ENCODE results near the gene CCDC63.

CCDC63 gene

GRCh38 chr12:110917467-110917866 lies 70.7 kb downstream of the CCDC63 start:
- Histone ChIP-seq H3K27ac (ENCODE audit: low read depth, low read length) (no peak overlapping the region), H3K9me3 (ENCODE audit: control insufficient read depth in 1 of 2, low read length in 2 of 2) (no peaks in the 10 kb centered on the region), H3K4me3 (ENCODE audit: low read depth in 1 of 2, low read length in 2 of 2) (no peak overlapping the region)

GRCh38 chr12:110917961-110918360 lies 71.2 kb downstream of the CCDC63 start:
- no peak overlapping the region for H3K27ac ChIP-seq (ENCODE audit: low read depth, low read length)
- H3K36me3 ChIP-seq (ENCODE audit: control insufficient read depth in 1 of 2, insufficient read depth in 2 of 2, low read length in 2 of 2): no peaks in the 10 kb centered on the region
- H3K4me3 ChIP-seq (ENCODE audit: low read depth in 1 of 2, low read length in 2 of 2): no peak overlapping the region
- H3K9ac ChIP-seq (ENCODE audit: low read depth in 1 of 2, low read length in 2 of 2): no peak overlapping the region
- H3K4me1 ChIP-seq (ENCODE audit: control insufficient read depth in 1 of 2, insufficient read depth in 2 of 2, low read length in 2 of 2): no peaks in the 10 kb centered on the region
- H3K9me3 ChIP-seq (ENCODE audit: control insufficient read depth in 1 of 2, low read length in 2 of 2): no peaks in the 10 kb centered on the region
- no peaks in the 10 kb centered on the region for H3K27me3 ChIP-seq (ENCODE audit: control insufficient read depth in 1 of 2, insufficient read depth in 2 of 2, low read length in 2 of 2)

More at GRCh38 chr12:110917467-110917866, 70.7 kb downstream of the CCDC63 start:
- H3K36me3 ChIP-seq (ENCODE audit: control insufficient read depth in 1 of 2, insufficient read depth in 2 of 2, low read length in 2 of 2): no peaks in the 10 kb centered on the region
- no peaks in the 10 kb centered on the region for H3K27me3 ChIP-seq (ENCODE audit: control insufficient read depth in 1 of 2, insufficient read depth in 2 of 2, low read length in 2 of 2)
- H3K4me1 ChIP-seq (ENCODE audit: control insufficient read depth in 1 of 2, insufficient read depth in 2 of 2, low read length in 2 of 2): no peaks in the 10 kb centered on the region
- no peak overlapping the region for H3K9ac ChIP-seq (ENCODE audit: low read depth in 1 of 2, low read length in 2 of 2)

GRCh38 chr12:110919720-110920119 lies 72.9 kb downstream of the CCDC63 start:
- Histone ChIP-seq H3K9ac (ENCODE audit: low read depth in 1 of 2, low read length in 2 of 2) (no peak overlapping the region), H3K27me3 (ENCODE audit: control insufficient read depth in 1 of 2, insufficient read depth in 2 of 2, low read length in 2 of 2) (no peaks in the 10 kb centered on the region), H3K27ac (ENCODE audit: low read depth, low read length) (no peak overlapping the region), H3K9me3 (ENCODE audit: control insufficient read depth in 1 of 2, low read length in 2 of 2) (no peaks in the 10 kb centered on the region), H3K36me3 (ENCODE audit: control insufficient read depth in 1 of 2, insufficient read depth in 2 of 2, low read length in 2 of 2) (no peaks in the 10 kb centered on the region), H3K4me1 (ENCODE audit: control insufficient read depth in 1 of 2, insufficient read depth in 2 of 2, low read length in 2 of 2) (no peaks in the 10 kb centered on the region), H3K4me3 (ENCODE audit: low read depth in 1 of 2, low read length in 2 of 2) (no peak overlapping the region)

GRCh38 chr12:110920324-110920910 lies 73.6 kb downstream of the CCDC63 start, which contains the start of gene MYL2:
MYL2 (minus strand) TSS chr12:110920579; CDS start chr12:110920529, 50 bp downstream.
- Histone ChIP-seq H3K4me1 (ENCODE audit: control insufficient read depth in 1 of 2, insufficient read depth in 2 of 2, low read length in 2 of 2) (no peaks in the 10 kb centered on the region), H3K9ac (ENCODE audit: low read depth in 1 of 2, low read length in 2 of 2) (no peak within 1 kb of the TSS), H3K9me3 (ENCODE audit: control insufficient read depth in 1 of 2, low read length in 2 of 2) (no peaks in the 10 kb centered on the region), H3K27me3 (ENCODE audit: control insufficient read depth in 1 of 2, insufficient read depth in 2 of 2, low read length in 2 of 2) (no peaks in the 10 kb centered on the region), H3K27ac (ENCODE audit: low read depth, low read length) (no peak within 1 kb of the TSS), H3K4me3 (ENCODE audit: low read depth in 1 of 2, low read length in 2 of 2) (no peak within 1 kb of the TSS), H3K36me3 (ENCODE audit: control insufficient read depth in 1 of 2, insufficient read depth in 2 of 2, low read length in 2 of 2) (no peaks in the 10 kb centered on the region)

- no peaks in the 10 kb centered on the region for H3K4me1 ChIP-seq (ENCODE audit: control insufficient read depth in 1 of 2, insufficient read depth in 2 of 2, low read length in 2 of 2)
- H3K36me3 ChIP-seq (ENCODE audit: control insufficient read depth in 1 of 2, insufficient read depth in 2 of 2, low read length in 2 of 2): no peaks in the 10 kb centered on the region
- H3K27ac ChIP-seq (ENCODE audit: low read depth, low read length): no peak overlapping the region
- H3K9ac ChIP-seq (ENCODE audit: low read depth in 1 of 2, low read length in 2 of 2): no peak overlapping the region
- H3K9me3 ChIP-seq (ENCODE audit: control insufficient read depth in 1 of 2, low read length in 2 of 2): no peaks in the 10 kb centered on the region
- no peaks in the 10 kb centered on the region for H3K27me3 ChIP-seq (ENCODE audit: control insufficient read depth in 1 of 2, insufficient read depth in 2 of 2, low read length in 2 of 2)
- no peak overlapping the region for H3K4me3 ChIP-seq (ENCODE audit: low read depth in 1 of 2, low read length in 2 of 2)
Measured at GRCh38 chr12:110921262-110921661, 74.5 kb downstream of the CCDC63 start.

- Histone ChIP-seq H3K36me3 (ENCODE audit: control insufficient read depth in 1 of 2, insufficient read depth in 2 of 2, low read length in 2 of 2) (no peaks in the 10 kb centered on the region), H3K27me3 (ENCODE audit: control insufficient read depth in 1 of 2, insufficient read depth in 2 of 2, low read length in 2 of 2) (no peaks in the 10 kb centered on the region), H3K4me3 (ENCODE audit: low read depth in 1 of 2, low read length in 2 of 2) (no peak overlapping the region), H3K4me1 (ENCODE audit: control insufficient read depth in 1 of 2, insufficient read depth in 2 of 2, low read length in 2 of 2) (no peaks in the 10 kb centered on the region), H3K9ac (ENCODE audit: low read depth in 1 of 2, low read length in 2 of 2) (no peak overlapping the region), H3K27ac (ENCODE audit: low read depth, low read length) (no peak overlapping the region), H3K9me3 (ENCODE audit: control insufficient read depth in 1 of 2, low read length in 2 of 2) (no peaks in the 10 kb centered on the region)
Measured at GRCh38 chr12:110922652-110923051, 75.9 kb downstream of the CCDC63 start.

- H3K27ac ChIP-seq (ENCODE audit: low read depth, low read length): no peak overlapping the region
- H3K27me3 ChIP-seq (ENCODE audit: control insufficient read depth in 1 of 2, insufficient read depth in 2 of 2, low read length in 2 of 2): no peaks in the 10 kb centered on the region
- no peak overlapping the region for H3K9ac ChIP-seq (ENCODE audit: low read depth in 1 of 2, low read length in 2 of 2)
- no peaks in the 10 kb centered on the region for H3K36me3 ChIP-seq (ENCODE audit: control insufficient read depth in 1 of 2, insufficient read depth in 2 of 2, low read length in 2 of 2)
- no peak overlapping the region for H3K4me3 ChIP-seq (ENCODE audit: low read depth in 1 of 2, low read length in 2 of 2)
- no peaks in the 10 kb centered on the region for H3K9me3 ChIP-seq (ENCODE audit: control insufficient read depth in 1 of 2, low read length in 2 of 2)
- H3K4me1 ChIP-seq (ENCODE audit: control insufficient read depth in 1 of 2, insufficient read depth in 2 of 2, low read length in 2 of 2): no peaks in the 10 kb centered on the region
Measured at GRCh38 chr12:110923192-110923591, 76.4 kb downstream of the CCDC63 start.

GRCh38 chr12:110923692-110924334 lies 77.0 kb downstream of the CCDC63 start:
- Histone ChIP-seq H3K4me3 (ENCODE audit: low read depth in 1 of 2, low read length in 2 of 2) (no peak overlapping the region), H3K9ac (ENCODE audit: low read depth in 1 of 2, low read length in 2 of 2) (no peak overlapping the region), H3K36me3 (ENCODE audit: control insufficient read depth in 1 of 2, insufficient read depth in 2 of 2, low read length in 2 of 2) (no peaks in the 10 kb centered on the region), H3K4me1 (ENCODE audit: control insufficient read depth in 1 of 2, insufficient read depth in 2 of 2, low read length in 2 of 2) (no peaks in the 10 kb centered on the region), H3K9me3 (ENCODE audit: control insufficient read depth in 1 of 2, low read length in 2 of 2) (no peaks in the 10 kb centered on the region), H3K27ac (ENCODE audit: low read depth, low read length) (no peak overlapping the region), H3K27me3 (ENCODE audit: control insufficient read depth in 1 of 2, insufficient read depth in 2 of 2, low read length in 2 of 2) (no peaks in the 10 kb centered on the region)

- Histone ChIP-seq H3K4me3 (ENCODE audit: low read depth in 1 of 2, low read length in 2 of 2) (no peak overlapping the region), H3K9ac (ENCODE audit: low read depth in 1 of 2, low read length in 2 of 2) (no peak overlapping the region), H3K9me3 (ENCODE audit: control insufficient read depth in 1 of 2, low read length in 2 of 2) (no peaks in the 10 kb centered on the region), H3K36me3 (ENCODE audit: control insufficient read depth in 1 of 2, insufficient read depth in 2 of 2, low read length in 2 of 2) (no peaks in the 10 kb centered on the region), H3K27ac (ENCODE audit: low read depth, low read length) (no peak overlapping the region), H3K4me1 (ENCODE audit: control insufficient read depth in 1 of 2, insufficient read depth in 2 of 2, low read length in 2 of 2) (no peaks in the 10 kb centered on the region), H3K27me3 (ENCODE audit: control insufficient read depth in 1 of 2, insufficient read depth in 2 of 2, low read length in 2 of 2) (no peaks in the 10 kb centered on the region)
Measured at GRCh38 chr12:110927546-110927945, 80.8 kb downstream of the CCDC63 start.

- Histone ChIP-seq H3K27ac (ENCODE audit: low read depth, low read length) (no peak overlapping the region), H3K36me3 (ENCODE audit: control insufficient read depth in 1 of 2, insufficient read depth in 2 of 2, low read length in 2 of 2) (no peaks in the 10 kb centered on the region), H3K9me3 (ENCODE audit: control insufficient read depth in 1 of 2, low read length in 2 of 2) (no peaks in the 10 kb centered on the region), H3K9ac (ENCODE audit: low read depth in 1 of 2, low read length in 2 of 2) (no peak overlapping the region), H3K27me3 (ENCODE audit: control insufficient read depth in 1 of 2, insufficient read depth in 2 of 2, low read length in 2 of 2) (no peaks in the 10 kb centered on the region), H3K4me3 (ENCODE audit: low read depth in 1 of 2, low read length in 2 of 2) (no peak overlapping the region), H3K4me1 (ENCODE audit: control insufficient read depth in 1 of 2, insufficient read depth in 2 of 2, low read length in 2 of 2) (no peaks in the 10 kb centered on the region)
Measured at GRCh38 chr12:110928700-110929099, 81.9 kb downstream of the CCDC63 start.
